Endometrial microvascular endothelial cells (primary cell): ENCODE measurements around the gene GALNT16. TPM values are rescaled to one million over a fixed set of nuclear protein-coding genes. Genes with fewer than 3 reads are reported as not detected.

Experiments used
- in situ Hi-C: cut with HindIII; loops from 2 replicates; pipeline ENCODE4 v1.10.0; 2017; ENCODE audit warnings: low sequenced_read_pairs, low pct_unique_long_range_greater_than_20kb; ENCODE audit errors: inconsistent ontology term
- total RNA-seq: library from RNA; depleted of rRNA; stranded (reverse); fragments of >200 nt; gene quantifications from one replicate; pipeline ENCODE4 v1.2.3, GENCODE V29; 2015; ENCODE audit errors: inconsistent ontology term

The GALNT16 gene
- total RNA-seq, 1 donor from 2014 or later = 0.09 TPM

- in situ Hi-C loops = no loop called here
Measured at GRCh38 chr14:69303086-69303485, 43.1 kb downstream of the GALNT16 start.

- in situ Hi-C loops = no loop called here
Measured at GRCh38 chr14:69312608-69313007, 52.6 kb downstream of the GALNT16 start.

GRCh38 chr14:69313176-69313575, 53.2 kb downstream of the GALNT16 start:
- in situ Hi-C loops = no loop called here

- in situ Hi-C loops = no loop called here
Measured at GRCh38 chr14:69314327-69314726, 54.4 kb downstream of the GALNT16 start.

GRCh38 chr14:69315301-69315700, 55.3 kb downstream of the GALNT16 start:
- in situ Hi-C loops = no loop called here

- in situ Hi-C loops = no loop called here
Measured at GRCh38 chr14:69316449-69317101, 56.6 kb downstream of the GALNT16 start.

- in situ Hi-C loops = no loop called here
Measured at GRCh38 chr14:69317102-69317755, 57.3 kb downstream of the GALNT16 start.

- in situ Hi-C loops = no loop called here
Measured at GRCh38 chr14:69317780-69318179, 57.8 kb downstream of the GALNT16 start.

- in situ Hi-C loops = no loop called here
Measured at GRCh38 chr14:69318241-69318640, 58.3 kb downstream of the GALNT16 start.

- in situ Hi-C loops = no loop called here
Measured at GRCh38 chr14:69318901-69319475, 59.0 kb downstream of the GALNT16 start.

- in situ Hi-C loops = no loop called here
Measured at GRCh38 chr14:69319911-69320310, 60.0 kb downstream of the GALNT16 start.

- in situ Hi-C loops = no loop called here
Measured at GRCh38 chr14:69320581-69321365, 60.8 kb downstream of the GALNT16 start.

GRCh38 chr14:69321601-69322330, 61.8 kb downstream of the GALNT16 start:
- in situ Hi-C loops = no loop called here

GRCh38 chr14:69323266-69323998, 63.5 kb downstream of the GALNT16 start:
- in situ Hi-C loops = no loop called here

- in situ Hi-C loops = no loop called here
Measured at GRCh38 chr14:69323999-69324282, 64.0 kb downstream of the GALNT16 start.

- in situ Hi-C loops = no loop called here
Measured at GRCh38 chr14:69324341-69324931, 64.5 kb downstream of the GALNT16 start.

- in situ Hi-C loops = no loop called here
Measured at GRCh38 chr14:69325086-69325485, 65.1 kb downstream of the GALNT16 start.

- in situ Hi-C loops = no loop called here
Measured at GRCh38 chr14:69325646-69326265, 65.8 kb downstream of the GALNT16 start.
